ENCODE measurements around the gene GNAS-AS1.

The GNAS-AS1 gene

DNA sequence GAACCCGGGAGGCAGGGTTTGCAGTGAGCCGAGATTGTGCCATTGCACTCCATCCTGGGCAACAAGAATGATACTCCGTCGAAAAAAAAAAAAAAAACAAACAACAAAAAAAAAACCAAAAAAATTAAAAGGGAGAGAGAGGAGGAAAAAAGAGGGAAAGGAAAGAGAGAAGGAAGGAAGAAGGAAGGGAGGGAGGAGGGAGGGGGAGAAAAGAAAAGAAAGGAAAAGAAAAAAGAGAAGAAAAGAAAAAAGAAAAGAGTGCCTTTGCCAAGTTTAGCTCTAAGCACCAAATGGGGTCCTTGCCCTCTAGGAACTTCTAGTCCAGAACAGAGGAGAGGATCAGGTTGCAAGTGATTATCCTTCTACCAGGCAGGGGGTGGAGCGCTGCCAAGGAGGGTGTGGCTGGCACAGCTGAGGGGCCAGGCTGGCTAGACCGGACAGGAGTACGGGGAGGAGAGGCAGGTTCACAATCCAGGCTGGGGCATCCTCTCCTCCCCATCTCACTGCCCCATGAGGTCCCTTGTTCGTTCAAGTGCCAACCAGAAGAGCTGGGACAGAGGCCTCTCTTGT is 20.9 kb upstream of the GNAS-AS1 start:
- no peak for FAIRE-seq
- TF ChIP-seq POLR2A (IDR thresholded peaks at IDR 0.05; ENCODE audit: low read depth, low read length), result no peak
- TF ChIP-seq TAF1 (IDR thresholded peaks at IDR 0.05; ENCODE audit: borderline replicate concordance, low read depth, low read length), result no peak
- DNase-seq (ENCODE audit: insufficient read length), result no peak

DNA sequence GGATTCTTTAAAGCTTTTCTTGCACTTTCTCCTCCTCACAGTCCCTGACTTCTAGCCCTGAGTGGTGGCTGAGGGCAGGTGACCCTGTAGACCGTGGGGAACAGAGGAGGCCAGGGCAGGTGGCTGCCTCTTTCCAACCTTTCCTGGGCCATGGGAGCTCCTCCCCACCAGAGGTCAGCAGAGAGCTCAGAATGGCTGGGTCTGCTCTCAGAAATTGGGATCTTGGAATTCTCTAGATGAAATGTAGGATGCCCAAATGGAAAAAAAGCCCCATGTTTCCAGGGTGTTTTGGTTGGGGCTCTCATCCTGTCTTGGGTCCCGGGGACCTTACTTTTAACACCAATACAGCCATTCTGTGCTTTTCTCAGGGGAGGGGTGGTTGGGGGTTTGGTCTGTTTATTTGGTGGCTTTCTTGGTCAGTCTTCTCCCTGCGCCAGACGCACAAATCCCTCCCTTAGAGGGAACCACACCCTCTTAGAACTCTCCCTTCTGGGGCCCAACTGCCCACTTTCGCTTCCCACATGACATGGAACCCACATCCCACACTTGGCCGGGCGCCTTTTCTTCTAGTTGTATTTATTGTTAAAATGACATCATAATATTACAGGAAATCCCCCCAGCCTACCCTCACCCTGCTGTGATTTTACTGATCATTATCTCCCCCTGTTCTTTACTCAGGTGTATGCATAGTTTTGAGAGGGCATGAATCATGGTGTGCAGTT is 19.8 kb upstream of the GNAS-AS1 start:
- TF ChIP-seq POLR2A (IDR thresholded peaks at IDR 0.05; ENCODE audit: low read depth, low read length) (no peak), POLR2AphosphoS5 (IDR thresholded peaks at IDR 0.05; ENCODE audit: low read depth, low read length) (no peak), TAF1 (IDR thresholded peaks at IDR 0.05; ENCODE audit: borderline replicate concordance, low read depth, low read length) (no peak)
- FAIRE-seq, result peak; percentile 86
- DNase-seq (ENCODE audit: insufficient read length), result no peak

DNA sequence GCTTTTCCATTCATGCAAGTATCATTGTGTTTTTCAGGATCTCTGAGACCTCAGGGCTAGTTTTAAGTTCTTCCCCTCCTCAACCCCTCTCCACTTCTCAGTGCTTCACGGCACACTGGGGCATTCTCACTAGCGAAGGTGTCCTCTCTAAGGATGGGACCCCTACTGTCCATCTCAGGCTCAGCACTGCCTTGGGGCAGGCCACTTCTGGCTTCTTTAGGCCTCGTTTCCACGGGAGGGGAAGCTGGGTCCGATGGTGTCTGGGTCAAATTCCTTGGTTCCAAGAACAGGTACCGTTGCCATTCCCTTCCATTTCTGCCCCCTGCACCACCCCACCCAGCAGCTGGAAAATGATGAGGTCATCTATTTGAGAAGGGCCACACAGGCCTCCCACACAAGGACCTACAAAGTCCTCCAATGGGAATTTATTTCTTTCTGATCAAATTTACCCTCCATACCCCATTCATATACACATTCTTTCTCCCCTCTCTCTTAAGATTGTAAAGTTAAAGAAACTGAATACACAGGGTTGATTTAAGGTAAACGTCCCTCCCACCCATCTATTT is 19.0 kb upstream of the GNAS-AS1 start:
- no peak for DNase-seq (ENCODE audit: insufficient read length)
- TF ChIP-seq POLR2A (IDR thresholded peaks at IDR 0.05; ENCODE audit: low read depth, low read length) (no peak), TAF1 (IDR thresholded peaks at IDR 0.05; ENCODE audit: borderline replicate concordance, low read depth, low read length) (no peak), POLR2AphosphoS5 (IDR thresholded peaks at IDR 0.05; ENCODE audit: low read depth, low read length) (no peak)
- no peak for FAIRE-seq

DNA sequence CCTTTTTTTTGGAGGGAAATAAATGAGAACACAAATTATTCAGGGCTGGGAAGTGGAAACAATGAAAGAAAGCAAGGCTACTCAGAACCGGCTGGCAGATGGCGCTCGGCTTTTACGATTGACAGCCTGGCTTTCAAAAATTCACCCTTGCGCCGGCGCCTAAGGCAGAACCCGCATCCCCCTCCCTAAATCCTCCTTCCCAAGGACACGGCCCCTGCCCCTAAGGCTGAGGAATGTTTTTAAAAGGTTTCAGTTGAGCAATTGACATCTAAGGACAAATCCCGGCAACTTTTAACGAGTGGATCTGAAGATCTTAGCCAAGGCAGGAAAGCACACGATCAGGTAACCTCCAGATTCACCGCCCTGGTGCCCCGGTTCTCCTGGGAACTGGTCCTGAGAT is 18.1 kb upstream of the GNAS-AS1 start:
- FAIRE-seq (no peak), DNase-seq (ENCODE audit: insufficient read length) (no peak)
- TF ChIP-seq TAF1 (IDR thresholded peaks at IDR 0.05; ENCODE audit: borderline replicate concordance, low read depth, low read length) (no peak), POLR2AphosphoS5 (IDR thresholded peaks at IDR 0.05; ENCODE audit: low read depth, low read length) (no peak), POLR2A (IDR thresholded peaks at IDR 0.05; ENCODE audit: low read depth, low read length) (no peak)

DNA sequence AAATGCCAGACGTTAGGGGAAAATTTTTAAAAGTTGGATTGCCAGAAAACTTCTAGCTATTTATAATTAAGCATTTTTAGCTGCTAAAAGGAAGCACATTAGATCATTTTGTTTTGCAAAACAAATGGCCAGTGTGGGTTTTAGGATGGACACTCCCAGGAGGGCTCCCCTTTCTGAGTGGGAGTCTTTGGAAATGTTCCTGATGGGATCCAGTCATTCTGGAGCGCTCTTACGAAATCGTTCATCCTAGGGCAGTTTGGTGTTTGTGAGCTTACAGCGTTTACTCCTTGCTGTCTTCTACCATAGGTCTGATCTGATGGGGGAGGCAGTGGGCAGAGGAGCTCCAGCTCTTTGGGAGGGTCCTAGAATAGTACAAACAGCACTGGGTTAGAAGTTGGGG is 16.5 kb upstream of the GNAS-AS1 start:
- TF ChIP-seq POLR2A (IDR thresholded peaks at IDR 0.05; ENCODE audit: low read depth, low read length), result no peak
- no peak for TF ChIP-seq TAF1 (IDR thresholded peaks at IDR 0.05; ENCODE audit: borderline replicate concordance, low read depth, low read length)
- TF ChIP-seq POLR2AphosphoS5 (IDR thresholded peaks at IDR 0.05; ENCODE audit: low read depth, low read length), result no peak
- no peak for FAIRE-seq
- DNase-seq (ENCODE audit: insufficient read length), result no peak

DNA sequence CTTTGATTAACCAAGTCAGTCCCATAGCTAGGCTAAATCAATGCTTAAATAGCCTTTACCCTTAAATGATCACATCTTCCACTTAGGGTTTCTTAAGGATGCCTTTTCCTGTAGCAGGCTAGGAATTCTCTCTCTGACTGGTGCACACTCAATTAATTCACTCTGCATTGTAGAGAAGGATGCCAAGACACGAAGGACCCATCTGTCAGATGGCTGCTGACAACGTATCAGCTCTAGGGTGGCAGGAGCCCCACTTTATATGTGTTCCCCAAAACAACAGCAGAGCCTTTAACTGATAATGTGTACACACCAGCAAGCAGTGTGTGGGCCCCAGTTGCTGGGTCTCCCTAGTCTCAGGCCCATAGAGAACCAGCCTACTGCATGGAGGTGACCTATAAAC is 15.1 kb upstream of the GNAS-AS1 start:
- TF ChIP-seq TAF1 (IDR thresholded peaks at IDR 0.05; ENCODE audit: borderline replicate concordance, low read depth, low read length), result no peak

DNA sequence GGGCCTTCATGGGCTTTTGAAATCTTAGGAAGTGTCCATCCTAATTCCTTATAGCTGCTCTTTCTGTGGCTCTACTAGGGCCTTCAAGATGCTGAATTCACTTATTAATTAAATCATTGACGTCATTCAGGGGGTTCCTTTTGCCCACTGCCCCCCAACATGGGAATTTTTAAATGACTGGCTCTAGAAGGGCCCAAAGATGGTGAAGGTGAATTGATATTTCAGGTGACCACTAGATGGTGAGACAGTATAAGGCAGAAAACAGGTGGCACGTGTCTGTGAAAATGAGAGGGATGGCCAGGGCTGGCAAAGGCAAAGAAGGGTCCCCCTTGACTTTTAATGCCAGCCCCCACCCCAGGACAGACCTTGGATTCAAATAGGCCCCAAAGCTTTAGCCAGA is 13.6 kb upstream of the GNAS-AS1 start:
- DNase-seq (ENCODE audit: insufficient read length) (no peak), FAIRE-seq (no peak)
- no peak for TF ChIP-seq POLR2A (IDR thresholded peaks at IDR 0.05; ENCODE audit: low read depth, low read length)
- TF ChIP-seq POLR2AphosphoS5 (IDR thresholded peaks at IDR 0.05; ENCODE audit: low read depth, low read length), result no peak
- TF ChIP-seq TAF1 (IDR thresholded peaks at IDR 0.05; ENCODE audit: borderline replicate concordance, low read depth, low read length), result no peak

More for the DNA sequence above, 15.1 kb upstream of the GNAS-AS1 start:
- FAIRE-seq, result no peak
- no peak for DNase-seq (ENCODE audit: insufficient read length)

DNA sequence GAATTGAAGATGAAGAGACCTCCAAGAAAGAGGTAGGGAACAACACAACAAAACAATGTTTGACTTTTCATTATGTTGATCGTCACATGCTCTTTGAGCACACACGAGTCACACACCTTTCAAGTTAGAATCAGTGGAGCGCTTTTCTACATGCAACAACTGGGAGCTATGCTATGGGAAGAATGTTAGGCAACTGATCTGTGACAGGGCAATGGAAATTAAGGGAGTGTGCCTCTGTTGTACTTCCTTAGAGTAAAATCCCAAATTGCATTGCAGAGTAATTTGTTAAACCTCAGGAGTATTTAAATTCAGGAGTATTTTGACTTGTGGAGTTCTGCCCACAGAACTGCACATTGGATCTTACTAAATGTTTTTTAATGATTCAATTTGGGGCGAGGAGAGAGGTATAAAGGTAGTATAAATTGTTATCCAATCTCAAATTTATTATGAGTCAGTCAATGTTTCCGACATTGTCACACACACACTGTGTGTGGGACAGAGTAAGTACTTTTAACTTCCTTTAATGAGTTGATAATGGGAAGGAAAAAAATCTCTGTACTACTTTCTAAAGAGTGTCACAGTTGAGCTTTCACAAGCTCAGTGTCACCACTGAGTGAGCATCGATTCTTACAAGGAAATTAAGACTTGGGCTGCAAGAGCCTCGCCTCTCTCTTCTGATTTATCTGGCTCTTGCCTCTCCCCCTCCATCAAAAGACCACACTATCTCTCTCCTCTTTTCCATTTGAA is 12.5 kb upstream of the GNAS-AS1 start:
- no peak for TF ChIP-seq POLR2AphosphoS5 (IDR thresholded peaks at IDR 0.05; ENCODE audit: low read depth, low read length)
- TF ChIP-seq TAF1 (IDR thresholded peaks at IDR 0.05; ENCODE audit: borderline replicate concordance, low read depth, low read length), result no peak
- no peak for TF ChIP-seq POLR2A (IDR thresholded peaks at IDR 0.05; ENCODE audit: low read depth, low read length)
- FAIRE-seq, result no peak
- DNase-seq (ENCODE audit: insufficient read length), result no peak

DNA sequence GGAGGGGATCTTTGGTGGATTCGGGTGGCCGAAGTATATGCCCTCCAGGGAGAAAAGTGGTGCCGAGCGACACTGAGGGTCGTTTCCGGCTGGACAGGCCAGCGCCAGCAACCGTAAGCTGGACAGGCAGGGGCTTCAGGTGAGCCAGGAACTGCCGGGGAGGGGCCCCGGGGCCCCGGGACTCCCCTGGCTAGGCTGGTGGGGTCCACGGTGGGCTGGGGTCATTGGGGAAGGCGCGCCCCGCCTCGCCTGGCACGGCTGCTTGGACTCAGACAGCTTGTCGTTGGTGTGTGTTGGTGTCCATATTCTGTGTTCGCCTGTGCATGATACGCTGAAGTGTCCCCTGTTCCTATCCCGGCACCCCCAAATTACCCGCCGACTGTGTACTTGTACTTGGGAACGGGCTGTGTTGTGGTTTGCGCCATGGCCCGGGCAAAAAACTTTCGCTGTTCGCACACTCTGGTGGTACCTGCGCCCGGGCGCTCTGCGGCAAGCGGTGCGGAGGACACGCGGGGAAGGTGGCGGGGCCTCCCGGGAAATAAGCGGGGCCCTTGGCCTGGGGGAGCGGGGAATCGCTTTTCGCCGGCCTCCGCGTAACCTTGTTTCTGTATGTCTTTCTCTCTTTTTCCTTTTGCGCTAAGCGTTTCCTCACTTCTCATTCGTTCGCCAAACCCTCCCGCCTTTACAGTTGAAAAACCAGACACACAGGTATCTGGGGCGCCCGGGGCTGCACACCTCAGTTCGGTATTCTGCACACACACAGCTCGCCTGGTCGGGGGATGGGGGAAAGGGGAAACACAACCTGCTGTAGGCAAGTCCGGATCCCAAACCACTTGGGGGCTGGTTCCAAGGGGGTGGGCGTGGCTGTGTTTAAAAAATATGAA is 5.0 kb upstream of the GNAS-AS1 start:
- DNase-seq (ENCODE audit: insufficient read length) (no peak), FAIRE-seq (no peak)
- TF ChIP-seq POLR2A (IDR thresholded peaks at IDR 0.05; ENCODE audit: low read depth, low read length) (no peak), TAF1 (IDR thresholded peaks at IDR 0.05; ENCODE audit: borderline replicate concordance, low read depth, low read length) (no peak), POLR2AphosphoS5 (IDR thresholded peaks at IDR 0.05; ENCODE audit: low read depth, low read length) (no peak)

DNA sequence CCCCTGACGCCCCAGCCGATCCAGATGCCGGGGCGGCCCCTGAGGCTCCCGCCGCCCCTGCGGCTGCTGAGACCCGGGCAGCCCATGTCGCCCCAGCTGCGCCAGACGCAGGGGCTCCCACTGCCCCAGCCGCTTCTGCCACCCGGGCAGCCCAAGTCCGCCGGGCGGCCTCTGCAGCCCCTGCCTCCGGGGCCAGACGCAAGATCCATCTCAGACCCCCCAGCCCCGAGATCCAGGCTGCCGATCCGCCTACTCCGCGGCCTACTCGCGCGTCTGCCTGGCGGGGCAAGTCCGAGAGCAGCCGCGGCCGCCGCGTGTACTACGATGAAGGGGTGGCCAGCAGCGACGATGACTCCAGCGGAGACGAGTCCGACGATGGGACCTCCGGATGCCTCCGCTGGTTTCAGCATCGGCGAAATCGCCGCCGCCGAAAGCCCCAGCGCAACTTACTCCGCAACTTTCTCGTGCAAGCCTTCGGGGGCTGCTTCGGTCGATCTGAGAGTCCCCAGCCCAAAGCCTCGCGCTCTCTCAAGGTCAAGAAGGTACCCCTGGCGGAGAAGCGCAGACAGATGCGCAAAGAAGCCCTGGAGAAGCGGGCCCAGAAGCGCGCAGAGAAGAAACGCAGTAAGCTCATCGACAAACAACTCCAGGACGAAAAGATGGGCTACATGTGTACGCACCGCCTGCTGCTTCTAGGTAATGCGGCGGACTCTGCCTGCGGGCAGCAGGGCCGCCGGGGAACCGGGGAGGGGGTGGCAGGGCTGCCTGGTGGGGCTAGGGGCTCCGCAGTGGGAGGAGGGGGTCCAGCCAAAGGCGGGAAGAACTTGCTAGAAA is 4.2 kb upstream of the GNAS-AS1 start:
- FAIRE-seq (no peak), DNase-seq (ENCODE audit: insufficient read length) (no peak)
- TF ChIP-seq TAF1 (IDR thresholded peaks at IDR 0.05; ENCODE audit: borderline replicate concordance, low read depth, low read length) (no peak), POLR2A (IDR thresholded peaks at IDR 0.05; ENCODE audit: low read depth, low read length) (no peak), POLR2AphosphoS5 (IDR thresholded peaks at IDR 0.05; ENCODE audit: low read depth, low read length) (no peak)

Measured in GM12892 (cell line).